Measurements from ENCODE around the gene RPP25L.

- TF ChIP-seq CTBP1 (IDR thresholded peaks at IDR 0.05; ENCODE audit: borderline replicate concordance) (no peak), NFRKB (IDR thresholded peaks at IDR 0.05) (no peak), PKNOX1 (IDR thresholded peaks at IDR 0.05) (no peak), FOXM1 (IDR thresholded peaks at IDR 0.05; ENCODE audit: borderline replicate concordance) (no peak), FOXK2 (IDR thresholded peaks at IDR 0.05) (no peak), ZNF384 (IDR thresholded peaks at IDR 0.05) (no peak), SUZ12 (IDR thresholded peaks at IDR 0.05) (no peak), SP1 (IDR thresholded peaks at IDR 0.05) (no peak)
Observed at GRCh38 chr9:34606905-34607304, 5.0 kb downstream of the RPP25L start.
